Suprapubic skin (tissue), 4 donors: ENCODE results near the gene COPS9. TPM values are rescaled to one million over a fixed set of nuclear protein-coding genes. Genes with fewer than 3 reads are reported as not detected.
A peak's percentile ranks its signal among the peaks of the same experiment; 100 is the strongest.

Experiments used
- DNase-seq, 2 donors: peaks; one replicate each; pipeline ENCODE4 v3.0.0-alpha.2; 2019; ENCODE audit warnings: low spot score in 2 of 2
- H3K27ac ChIP-seq: fragments of 200-600 bp; sonication (generic); one replicate; pipeline ENCODE4 v1.5.1; 2019
- H3K27me3 ChIP-seq: fragments of 200-600 bp; sonication (generic); one replicate; pipeline ENCODE4 v1.5.1; 2019
- H3K36me3 ChIP-seq: fragments of 200-600 bp; sonication (generic); one replicate; pipeline ENCODE4 v1.5.1; 2019
- H3K4me1 ChIP-seq: fragments of 200-600 bp; sonication (generic); one replicate; pipeline ENCODE4 v1.5.1; 2019
- H3K4me3 ChIP-seq: fragments of 200-600 bp; sonication (generic); one replicate; pipeline ENCODE4 v1.5.1; 2019; ENCODE audit warnings: mild to moderate bottlenecking
- H3K9me3 ChIP-seq: fragments of 200-600 bp; sonication (generic); one replicate; pipeline ENCODE4 v1.5.1; 2019
- CTCF ChIP-seq, 2 donors: fragments of 200-600 bp in 1 of 2; fragments of 450-650 bp in 1 of 2; sonication (generic) in 1 of 2; IDR thresholded peaks; one replicate each; pipeline ENCODE4 v1.5.1; 2016 to 2019; ENCODE audit warnings: antibody characterized with exemption in 2 of 2, mild to moderate bottlenecking in 1 of 2, moderate library complexity in 1 of 2
- EP300 ChIP-seq: sonication (generic); formaldehyde crosslinking; IDR thresholded peaks from one replicate; pipeline ENCODE4 v1.6.1; 2017; ENCODE audit warnings: antibody characterized with exemption
- POLR2A ChIP-seq, 2 donors: fragments of 450-650 bp; IDR thresholded peaks; one replicate each; pipeline ENCODE4 v1.6.1; 2017; ENCODE audit warnings: antibody characterized with exemption in 2 of 2, mild to moderate bottlenecking in 2 of 2, moderate library complexity in 2 of 2
- POLR2AphosphoS5 ChIP-seq, 3 donors: sonication (generic); formaldehyde crosslinking; IDR thresholded peaks; one replicate each; pipeline ENCODE4 v1.6.1; 2017; ENCODE audit warnings: antibody characterized with exemption in 3 of 3
- WGBS: methylation state at CpG from one replicate; pipeline ENCODE4 v1.1.5; 2018; 5-methylcytosine and 5-hydroxymethylcytosine counted together
- total RNA-seq, 4 donors: library from RNA; depleted of rRNA; stranded (reverse); fragments of >200 nt; gene quantifications; one replicate each; pipeline ENCODE4 v1.1.0, GENCODE V29; 2016

Gene COPS9
- total RNA-seq, 4 donors from 2014 or later: 30.6 to 178 (median 143) TPM

DNA sequence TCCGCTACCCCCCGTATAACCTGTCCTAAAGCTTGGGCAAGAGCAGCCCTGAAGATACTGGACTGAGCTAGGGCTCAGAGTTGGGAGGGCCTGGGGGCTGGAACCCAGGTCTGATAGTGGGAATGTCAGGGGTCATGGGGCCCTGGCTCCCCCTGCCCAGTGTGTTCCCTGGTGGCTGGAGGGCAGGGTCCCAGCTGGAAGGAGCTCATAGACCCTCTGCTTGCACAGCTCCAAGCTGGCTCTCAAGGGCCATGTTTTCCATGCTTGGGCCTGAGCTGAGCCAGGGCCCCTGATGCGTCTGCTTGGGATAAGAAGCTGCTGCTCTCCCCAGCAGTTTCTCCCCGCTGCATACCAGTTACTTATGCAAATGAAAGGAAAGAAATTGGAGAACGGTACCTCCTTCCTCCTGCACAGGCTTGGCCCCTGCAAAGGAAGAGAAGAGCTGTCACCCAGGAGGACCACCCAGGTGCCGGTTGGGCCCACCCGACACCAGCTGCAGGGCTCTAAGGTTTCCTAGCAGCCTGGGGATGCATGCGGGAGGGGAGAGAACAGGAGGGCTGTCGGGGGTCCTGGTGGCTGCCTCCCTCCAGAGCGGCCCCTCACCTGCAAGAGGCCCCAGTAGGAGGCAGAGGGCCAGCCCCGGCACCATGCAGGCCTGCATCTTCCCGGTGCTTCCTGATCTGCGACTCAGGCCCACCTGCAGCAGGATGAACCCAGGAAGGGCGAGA lies 3.7 kb upstream of the COPS9 start:
- DNase-seq: peak; percentile 38 to 56
- 74% methylated on average over 6 of the region's 14 CpGs for WGBS
- H3K9me3 ChIP-seq: no peaks in the 10 kb centered on the region
- no peaks in the 10 kb centered on the region for H3K36me3 ChIP-seq
- H3K4me1 ChIP-seq: peaks cover 17% of the 10 kb centered on the region
- no peak overlapping the region for H3K4me3 ChIP-seq
- no peak overlapping the region for H3K27ac ChIP-seq
- peaks cover 6% of the 10 kb centered on the region for H3K27me3 ChIP-seq
- TF ChIP-seq POLR2A (IDR thresholded peaks at IDR 0.05) (no peak), CTCF (IDR thresholded peaks at IDR 0.05) (no peak), EP300 (no peak), POLR2AphosphoS5 (IDR thresholded peaks at IDR 0.05) (no peak)

- Histone ChIP-seq H3K9me3 (no peaks in the 10 kb centered on the region), H3K4me1 (peaks cover 25% of the 10 kb centered on the region), H3K27me3 (peaks cover 3% of the 10 kb centered on the region), H3K27ac (no peak overlapping the region), H3K36me3 (no peaks in the 10 kb centered on the region), H3K4me3 (no peak overlapping the region)
- peak; percentile 58 to 59 for DNase-seq
- 87% methylated on average over 12 of the region's 15 CpGs for WGBS
- TF ChIP-seq EP300 (no peak), POLR2A (IDR thresholded peaks at IDR 0.05) (no peak), CTCF (IDR thresholded peaks at IDR 0.05) (no peak), POLR2AphosphoS5 (IDR thresholded peaks at IDR 0.05) (no peak)
Measured at GRCh38 chr2:240139011-240139441, 2.9 kb upstream of the COPS9 start.

DNA sequence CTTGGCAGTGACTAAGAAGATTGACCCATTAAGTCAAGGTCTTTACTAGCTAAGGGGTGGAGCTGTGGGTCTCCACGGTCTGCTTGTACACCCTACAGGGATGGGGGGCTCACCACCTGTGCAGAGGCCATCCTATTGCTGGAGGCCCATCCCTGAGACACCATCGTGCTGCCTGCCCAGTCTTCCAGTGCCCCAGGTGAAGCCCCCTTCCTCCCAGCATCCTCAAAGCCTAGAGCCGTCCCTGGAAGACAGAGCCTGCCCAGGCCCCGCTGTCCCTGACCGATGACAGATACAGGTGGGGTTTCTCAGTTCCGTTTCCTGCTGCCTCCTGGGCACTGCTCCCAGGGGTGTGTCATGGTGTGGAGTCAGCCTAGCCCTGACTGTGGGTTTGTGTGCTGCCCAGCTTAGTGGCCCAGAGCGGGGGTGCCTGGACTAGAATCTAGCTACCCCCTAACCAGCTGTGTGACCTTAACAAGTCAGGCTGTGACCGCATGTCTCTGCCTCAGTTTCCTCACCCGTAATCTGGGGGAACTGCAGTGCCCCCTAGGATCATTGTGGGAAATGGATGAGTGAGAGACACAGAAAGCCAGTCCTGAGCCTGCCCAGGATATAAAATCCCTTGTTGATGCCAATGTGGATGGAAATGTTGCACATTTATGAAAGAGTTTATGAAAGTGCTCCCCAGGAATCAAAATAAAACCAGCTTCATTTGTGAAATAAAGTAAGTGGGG lies 2.3 kb upstream of the COPS9 start:
- no peak overlapping the region for H3K4me3 ChIP-seq
- H3K9me3 ChIP-seq: no peaks in the 10 kb centered on the region
- H3K36me3 ChIP-seq: peaks cover 2% of the 10 kb centered on the region
- WGBS: 82% methylated on average over 4 of the region's 9 CpGs
- no peak overlapping the region for H3K27ac ChIP-seq
- peak; percentile 58 to 63 for DNase-seq
- peaks cover 22% of the 10 kb centered on the region for H3K4me1 ChIP-seq
- H3K27me3 ChIP-seq: peaks cover 3% of the 10 kb centered on the region
- TF ChIP-seq POLR2AphosphoS5 (IDR thresholded peaks at IDR 0.05) (no peak), CTCF (IDR thresholded peaks at IDR 0.05) (no peak), POLR2A (IDR thresholded peaks at IDR 0.05) (no peak), EP300 (no peak)

DNA sequence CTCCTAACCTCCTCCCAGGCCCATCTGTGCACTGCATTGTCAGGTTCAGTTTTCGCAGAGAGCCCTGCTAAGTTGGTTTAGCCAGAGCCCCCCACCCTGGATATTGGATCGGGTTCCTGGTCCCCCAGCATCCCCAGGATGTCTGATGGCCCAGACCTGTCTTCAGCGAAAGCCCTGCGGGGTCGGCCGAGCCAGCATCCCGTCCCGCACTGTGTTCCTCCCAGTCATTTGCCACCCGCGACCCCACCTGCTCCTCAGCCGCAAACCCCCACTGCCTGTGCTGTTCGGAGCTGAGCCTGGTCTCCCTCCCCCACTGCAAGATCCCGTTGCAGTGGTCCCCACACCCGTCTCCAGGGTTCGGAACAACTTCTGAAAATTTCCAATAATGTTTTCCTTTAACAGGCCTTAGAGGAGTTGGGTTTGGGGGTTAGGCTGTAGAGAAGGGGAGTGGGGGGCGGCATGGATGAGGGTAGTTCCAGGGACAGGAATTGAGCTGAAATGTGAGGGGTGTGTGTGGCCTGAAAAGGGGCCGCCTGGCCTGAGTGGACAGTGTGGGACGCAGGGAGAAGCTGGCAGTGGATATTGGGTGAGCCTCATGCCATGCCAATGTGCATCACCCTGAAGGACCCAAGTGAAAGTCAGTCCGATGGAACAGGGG lies 1.6 kb upstream of the COPS9 start:
- H3K36me3 ChIP-seq: peaks cover 9% of the 10 kb centered on the region
- H3K27me3 ChIP-seq: peaks cover under 1% of the 10 kb centered on the region
- peaks cover 22% of the 10 kb centered on the region for H3K4me1 ChIP-seq
- no peaks in the 10 kb centered on the region for H3K9me3 ChIP-seq
- WGBS: 93% methylated on average over 19 of the region's 19 CpGs
- TF ChIP-seq POLR2AphosphoS5 (IDR thresholded peaks at IDR 0.05) (no peak), POLR2A (IDR thresholded peaks at IDR 0.05) (no peak), EP300 (no peak), CTCF (IDR thresholded peaks at IDR 0.05) (no peak)
- no peak overlapping the region for H3K27ac ChIP-seq
- DNase-seq: peak; percentile 59 to 77
- H3K4me3 ChIP-seq: no peak overlapping the region
